ENCODE data around the gene TC2N. TPM values are rescaled to one million over a fixed set of nuclear protein-coding genes. Genes with fewer than 3 reads are reported as not detected.

The TC2N gene
- total RNA-seq, 1 experiment from 2014 or later: 15.9 TPM

GRCh38 chr14:91754185-91754584 lies 113.2 kb downstream of the TC2N start:
- H3K27me3 ChIP-seq (ENCODE audit: insufficient read depth, low read length): no peaks in the 10 kb centered on the region
- RAD21 ChIA-PET (ENCODE audit: low non-redundant PET in 1 of 2, low total read pairs in 2 of 2, uncharacterized antibody in 2 of 2, unreplicated experiment in 2 of 2): no interaction called here
- intact Hi-C loops (cut with micrococcal nuclease): no loop called here
- H2AFZ ChIP-seq (ENCODE audit: low read depth, low read length, poor library complexity, severe bottlenecking): no peak overlapping the region
- TF ChIP-seq EZH2phosphoT487 (IDR thresholded peaks at IDR 0.05; ENCODE audit: borderline replicate concordance) (no peak), JUND (IDR thresholded peaks at IDR 0.05) (no peak), RAD21 (IDR thresholded peaks at IDR 0.05; ENCODE audit: low read depth) (no peak), POLR2AphosphoS5 (IDR thresholded peaks at IDR 0.05; ENCODE audit: low read depth, low read length) (no peak), ZFX (IDR thresholded peaks at IDR 0.05) (no peak), POLR2A (IDR thresholded peaks at IDR 0.05; ENCODE audit: borderline replicate concordance, extremely low read depth, insufficient read depth, insufficient read length) (no peak), FOSL1 (IDR thresholded peaks at IDR 0.05; ENCODE audit: low read depth) (no peak), TCF7L2 (IDR thresholded peaks at IDR 0.05; ENCODE audit: borderline replicate concordance, extremely low read depth, insufficient read depth, insufficient read length) (no peak), EGR1 (IDR thresholded peaks at IDR 0.05; ENCODE audit: low read depth) (no peak), EZH2 (IDR thresholded peaks at IDR 0.05) (no peak), MAX (IDR thresholded peaks at IDR 0.05) (no peak), CEBPB (IDR thresholded peaks at IDR 0.05; ENCODE audit: low read depth) (no peak), SRF (IDR thresholded peaks at IDR 0.05; ENCODE audit: low read depth) (no peak), SP1 (IDR thresholded peaks at IDR 0.05; ENCODE audit: low read depth) (no peak), YY1 (IDR thresholded peaks at IDR 0.05; ENCODE audit: extremely low read depth, insufficient replicate concordance, low read depth, low read length) (no peak), ZNF274 (IDR thresholded peaks at IDR 0.05; ENCODE audit: low read depth, low read length) (no peak), SIN3A (IDR thresholded peaks at IDR 0.05; ENCODE audit: low read depth) (no peak), REST (IDR thresholded peaks at IDR 0.05; ENCODE audit: low read depth) (no peak), CTCF (IDR thresholded peaks at IDR 0.05 in 2 of 3, conservative IDR thresholded peaks at IDR 0.05 in 1 of 3; ENCODE audit: borderline replicate concordance in 1 of 3, insufficient read depth in 1 of 3, low read depth in 2 of 3, low read length in 2 of 3) (no peak)
- H3K9ac ChIP-seq (ENCODE audit: low read length): no peak overlapping the region
- H3K36me3 ChIP-seq (ENCODE audit: control insufficient read depth in 1 of 2, insufficient read depth in 2 of 2, low read length in 2 of 2): no peaks in the 10 kb centered on the region
- no peaks in the 10 kb centered on the region for H3K9me2 ChIP-seq (ENCODE audit: insufficient read depth)
- no peaks in the 10 kb centered on the region for H4K20me1 ChIP-seq (ENCODE audit: insufficient read depth)
- no peak overlapping the region for H3K4me2 ChIP-seq (ENCODE audit: low read length)
- peaks cover 0 to 30% of the 10 kb centered on the region in 2 experiments; a peak in 3 of 4 replicates for H3K4me1 ChIP-seq (ENCODE audit: control insufficient read depth in 1 of 2, insufficient read depth in 2 of 2, low read length in 2 of 2)
- POLR2A ChIA-PET: no interaction called here
- H3K27ac ChIP-seq (ENCODE audit: low read depth, low read length): no peak overlapping the region
- H3K4me3 ChIP-seq (replicated peaks in 1 of 2; ENCODE audit: low read depth in 1 of 2, low read length in 2 of 2): no peak overlapping the region
- ATAC-seq (no peak), DNase-seq (ENCODE audit: low read depth, low spot score) (no peak)
- H3K9me3 ChIP-seq (ENCODE audit: control insufficient read depth in 1 of 2, insufficient read depth in 1 of 2, low read depth in 1 of 2, low read length in 2 of 2): no peaks in the 10 kb centered on the region
- H3K79me2 ChIP-seq (ENCODE audit: insufficient read depth, low read length): no peaks in the 10 kb centered on the region
- CTCF ChIA-PET: no interaction called here
- no TSS peak for BruUV-seq (replicated peaks)
